ENCODE data around the gene MMEL1.

The MMEL1 gene

GRCh38 chr1:2546515-2547209, 86.2 kb downstream of the MMEL1 start:
- DNase-seq: peak; percentile 90
- H3K4me2 ChIP-seq (ENCODE audit: low read depth, low read length): peak overlapping the region; percentile 100
- H3K27ac ChIP-seq (ENCODE audit: low read length): peak overlapping the region; percentile 98
- H3K79me2 ChIP-seq (ENCODE audit: low read length): 0 out of 2 replicates have a peak, but pooled peaks cover 3% of the 10 kb centered on the region
- H3K4me3 ChIP-seq (ENCODE audit: low read length): peak overlapping the region; percentile 73
- H3K9me2 ChIP-seq (replicated peaks; ENCODE audit: insufficient read depth, low read length): no peaks in the 10 kb centered on the region
- TF ChIP-seq EZH2 (optimal IDR thresholded peaks at IDR 0.05; ENCODE audit: low read depth, low read length) (no peak), CTCF (IDR thresholded peaks at IDR 0.05; ENCODE audit: low read length) (no peak), EZH2phosphoT487 (IDR thresholded peaks at IDR 0.05; ENCODE audit: low read length) (no peak)
- H3K4me1 ChIP-seq (ENCODE audit: low read length): peaks cover 24% of the 10 kb centered on the region
- peaks cover 36% of the 10 kb centered on the region for H3F3A ChIP-seq (ENCODE audit: insufficient read depth, low read length)
- H4K20me1 ChIP-seq (ENCODE audit: insufficient read depth, low read length): no peaks in the 10 kb centered on the region
- peak overlapping the region; percentile 21; the same call in 1 of the 2 replicates for H2AFZ ChIP-seq (ENCODE audit: low read length)
- no peaks in the 10 kb centered on the region for H3K36me3 ChIP-seq (replicated peaks; ENCODE audit: insufficient read depth, low read length)
- peak overlapping the region; percentile 88 for H3K9ac ChIP-seq (ENCODE audit: low read length)
- H3K27me3 ChIP-seq (replicated peaks; ENCODE audit: insufficient read depth, low read length): no peaks in the 10 kb centered on the region
- no peaks in the 10 kb centered on the region for H3K9me3 ChIP-seq (replicated peaks; ENCODE audit: insufficient read depth, low read length)

GRCh38 chr1:2545754-2546514, 86.9 kb downstream of the MMEL1 start:
- Histone ChIP-seq H3K9me2 (replicated peaks; ENCODE audit: insufficient read depth, low read length) (no peaks in the 10 kb centered on the region), H3F3A (ENCODE audit: insufficient read depth, low read length) (peaks cover 36% of the 10 kb centered on the region), H3K4me1 (ENCODE audit: low read length) (peaks cover 31% of the 10 kb centered on the region), H3K27me3 (replicated peaks; ENCODE audit: insufficient read depth, low read length) (no peaks in the 10 kb centered on the region), H2AFZ (ENCODE audit: low read length) (peak overlapping the region; percentile 77), H3K4me2 (ENCODE audit: low read depth, low read length) (peak overlapping the region; percentile 100), H3K9me3 (replicated peaks; ENCODE audit: insufficient read depth, low read length) (no peaks in the 10 kb centered on the region), H3K36me3 (replicated peaks; ENCODE audit: insufficient read depth, low read length) (no peaks in the 10 kb centered on the region), H4K20me1 (ENCODE audit: insufficient read depth, low read length) (no peaks in the 10 kb centered on the region), H3K4me3 (ENCODE audit: low read length) (peak overlapping the region; percentile 73), H3K27ac (ENCODE audit: low read length) (peak overlapping the region; percentile 98), H3K79me2 (ENCODE audit: low read length) (0 out of 2 replicates have a peak, but pooled peaks cover 3% of the 10 kb centered on the region), H3K9ac (ENCODE audit: low read length) (peak overlapping the region; percentile 88)
- peak; percentile 93 for DNase-seq
- TF ChIP-seq CTCF (IDR thresholded peaks at IDR 0.05; ENCODE audit: low read length) (no peak), EZH2phosphoT487 (IDR thresholded peaks at IDR 0.05; ENCODE audit: low read length) (no peak), EZH2 (optimal IDR thresholded peaks at IDR 0.05; ENCODE audit: low read depth, low read length) (no peak)

GRCh38 chr1:2544875-2545640, 87.8 kb downstream of the MMEL1 start:
- Histone ChIP-seq H3K9ac (ENCODE audit: low read length) (peak overlapping the region; percentile 66; the same call in 1 of the 2 replicates), H4K20me1 (ENCODE audit: insufficient read depth, low read length) (no peaks in the 10 kb centered on the region), H3K27ac (ENCODE audit: low read length) (no peak overlapping the region), H3K36me3 (replicated peaks; ENCODE audit: insufficient read depth, low read length) (no peaks in the 10 kb centered on the region), H3K4me3 (ENCODE audit: low read length) (peak overlapping the region; percentile 57; the same call in 1 of the 2 replicates), H3K9me2 (replicated peaks; ENCODE audit: insufficient read depth, low read length) (no peaks in the 10 kb centered on the region), H3K9me3 (replicated peaks; ENCODE audit: insufficient read depth, low read length) (no peaks in the 10 kb centered on the region), H2AFZ (ENCODE audit: low read length) (no peak overlapping the region), H3K79me2 (ENCODE audit: low read length) (0 out of 2 replicates have a peak, but pooled peaks cover 3% of the 10 kb centered on the region), H3K27me3 (replicated peaks; ENCODE audit: insufficient read depth, low read length) (no peaks in the 10 kb centered on the region), H3K4me1 (ENCODE audit: low read length) (peaks cover 31% of the 10 kb centered on the region), H3K4me2 (ENCODE audit: low read depth, low read length) (peak overlapping the region; percentile 99; the same call in 1 of the 2 replicates), H3F3A (ENCODE audit: insufficient read depth, low read length) (peaks cover 36% of the 10 kb centered on the region)
- TF ChIP-seq EZH2 (optimal IDR thresholded peaks at IDR 0.05; ENCODE audit: low read depth, low read length) (no peak), CTCF (IDR thresholded peaks at IDR 0.05; ENCODE audit: low read length) (no peak), EZH2phosphoT487 (IDR thresholded peaks at IDR 0.05; ENCODE audit: low read length) (no peak)
- no peak for DNase-seq
